Measurements from ENCODE around the gene ORM2. TPM values are rescaled to one million over a fixed set of nuclear protein-coding genes. Genes with fewer than 3 reads are reported as not detected.
A peak's percentile ranks its signal among the peaks of the same experiment; 100 is the strongest.

The ORM2 gene
- total and polyA plus RNA-seq, 2 of the 13 experiments (the other 11 are each of a cell fraction or from before 2014, with no cell fraction given) = 565 to 824 TPM

- TF ChIP-seq HIC2 (CRISPR knock-in tag; IDR thresholded peaks at IDR 0.05; ENCODE audit: low read depth) (no peak), NFATC3 (CRISPR knock-in tag; IDR thresholded peaks at IDR 0.05) (no peak), STAG1 (CRISPR knock-in tag; IDR thresholded peaks at IDR 0.05) (peak; percentile 79), ZNF331 (CRISPR knock-in tag; IDR thresholded peaks at IDR 0.05) (peak; percentile 27; the same call in 1 of the 2 replicates), ZNF121 (CRISPR knock-in tag; IDR thresholded peaks at IDR 0.05) (peak; percentile 56; the same call in 1 of the 2 replicates), XRCC5 (optimal IDR thresholded peaks at IDR 0.05; ENCODE audit: low read length) (peak; percentile 79), TCF7L2 (IDR thresholded peaks at IDR 0.05; ENCODE audit: low read depth, low read length) (no peak), ZNF407 (CRISPR knock-in tag; IDR thresholded peaks at IDR 0.05; ENCODE audit: not compliant biosample characterization) (no peak), ZNF629 (CRISPR knock-in tag; conservative IDR thresholded peaks at IDR 0.05) (peak; percentile 91), KLF6 (CRISPR knock-in tag; IDR thresholded peaks at IDR 0.05) (no peak), SALL2 (CRISPR knock-in tag; IDR thresholded peaks at IDR 0.05) (no peak), FOSL2 (CRISPR knock-in tag; IDR thresholded peaks at IDR 0.05) (0 out of 2 replicates have a peak, but pooled peaks have one; percentile 21), PATZ1 (CRISPR knock-in tag; IDR thresholded peaks at IDR 0.05) (no peak), TERF1 (CRISPR knock-in tag; IDR thresholded peaks at IDR 0.05) (no peak), TAF15 (IDR thresholded peaks at IDR 0.05; ENCODE audit: low read depth, low read length, poor library complexity, severe bottlenecking) (no peak), SMAD3 (CRISPR knock-in tag; IDR thresholded peaks at IDR 0.05) (no peak)
Measured at GRCh38 chr9:114339130-114339908, 9.7 kb downstream of the ORM2 start (continued).

Data from HepG2 (cell line).